Hippocampal formation (tissue), 2 donors: ENCODE data around the gene PHKA1.
A peak's percentile ranks its signal among the peaks of the same experiment; 100 is the strongest.
"Not testable (repeated sequence)": the region's sequence is repeated elsewhere in the genome, so short reads cannot be mapped to it uniquely, and the experiment has no call there.

ENCODE experiments used
- DNase-seq, 2 donors: peaks; one replicate each; lab custom pipeline; 2025; lab: John Stamatoyannopoulos, UW

Gene PHKA1

GRCh38 chrX:72572248-72573157 is 141.6 kb downstream of the PHKA1 start, which contains the start of gene HDAC8:
TSS of gene HDAC8 (minus strand) at chrX:72572843. CDS start at chrX:72572761, 82 bp downstream.
- peak; percentile 68 to 72 for DNase-seq

DNA sequence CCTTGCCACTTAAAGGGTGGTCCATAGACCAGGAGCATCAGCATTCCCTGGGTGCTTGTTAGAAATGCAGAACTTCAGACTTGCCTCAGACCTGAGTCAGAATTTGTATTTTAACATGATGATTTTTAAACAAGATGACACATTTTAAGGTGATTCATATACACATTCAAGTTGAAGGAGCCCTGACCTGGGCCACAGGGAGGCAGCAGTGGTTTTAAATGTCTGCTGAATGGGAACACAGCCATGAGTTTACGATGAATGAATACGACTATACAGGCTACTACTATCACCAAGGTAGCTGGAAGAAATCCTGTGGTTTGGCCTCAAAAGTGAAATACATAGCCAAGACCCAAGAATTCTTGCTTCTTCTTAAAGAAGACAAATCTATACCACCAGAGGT is 144.3 kb downstream of the PHKA1 start:
- DNase-seq = no peak

DNA sequence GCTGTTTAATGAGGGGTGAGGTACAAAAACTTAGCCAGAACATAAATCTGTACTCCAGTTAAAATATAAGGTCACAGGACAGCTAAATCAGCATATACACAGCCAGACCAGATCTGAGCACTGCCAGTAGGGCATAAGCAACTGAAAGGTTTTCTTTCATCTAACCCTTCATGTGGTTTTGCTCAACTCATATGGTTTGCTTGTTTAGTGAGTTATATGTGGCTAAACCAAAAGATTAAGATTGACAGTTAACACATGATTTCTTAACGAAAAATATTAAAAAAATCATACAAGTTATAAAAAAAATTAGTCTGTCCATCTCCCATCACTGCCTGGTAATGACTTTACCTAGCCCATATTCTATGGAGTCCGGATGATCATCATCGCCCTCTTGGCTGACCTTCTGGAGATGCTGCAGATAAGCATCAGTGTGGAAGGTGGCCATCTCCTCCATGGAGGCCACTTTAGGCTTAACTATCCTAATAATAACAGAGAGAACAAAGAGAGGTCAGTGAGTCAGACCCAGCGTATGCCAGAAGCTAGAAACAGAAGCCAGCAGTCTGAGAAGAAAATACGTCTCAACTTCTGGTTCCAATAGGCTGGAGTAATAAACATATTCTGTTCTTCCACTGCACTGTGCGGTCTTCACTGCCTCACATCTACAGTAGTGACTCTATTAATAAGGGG is 145.6 kb downstream of the PHKA1 start:
- DNase-seq = no peak

DNA sequence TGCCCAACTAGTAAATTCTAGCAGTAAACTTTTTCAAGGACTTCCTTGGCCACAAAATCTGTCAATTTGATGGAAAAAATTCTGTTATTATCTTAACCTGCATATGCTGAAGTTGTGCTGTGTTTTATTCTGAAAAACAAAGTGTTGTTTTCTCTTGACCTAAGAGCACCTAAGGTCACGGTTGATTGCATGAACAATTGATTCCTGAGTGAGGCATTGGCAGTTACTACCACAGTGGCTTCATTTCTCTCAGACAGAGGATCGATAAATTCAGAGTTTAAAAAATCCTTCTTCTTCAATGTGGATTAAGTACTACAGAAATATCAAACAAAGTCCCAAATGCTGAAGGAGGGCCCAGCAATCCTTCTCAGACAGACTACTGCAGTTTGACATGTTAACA is 147.7 kb downstream of the PHKA1 start:
- no peak for DNase-seq

- not testable (repeated sequence) for DNase-seq
Measured at GRCh38 chrX:72559655-72560054, 154.5 kb downstream of the PHKA1 start.

GRCh38 chrX:72554448-72555140 is 159.5 kb downstream of the PHKA1 start:
- DNase-seq = no peak

- DNase-seq = not testable (repeated sequence)
Measured at GRCh38 chrX:72552443-72552842, 161.7 kb downstream of the PHKA1 start.

- DNase-seq = no peak
Measured at GRCh38 chrX:72545990-72546389, 168.1 kb downstream of the PHKA1 start.

DNA sequence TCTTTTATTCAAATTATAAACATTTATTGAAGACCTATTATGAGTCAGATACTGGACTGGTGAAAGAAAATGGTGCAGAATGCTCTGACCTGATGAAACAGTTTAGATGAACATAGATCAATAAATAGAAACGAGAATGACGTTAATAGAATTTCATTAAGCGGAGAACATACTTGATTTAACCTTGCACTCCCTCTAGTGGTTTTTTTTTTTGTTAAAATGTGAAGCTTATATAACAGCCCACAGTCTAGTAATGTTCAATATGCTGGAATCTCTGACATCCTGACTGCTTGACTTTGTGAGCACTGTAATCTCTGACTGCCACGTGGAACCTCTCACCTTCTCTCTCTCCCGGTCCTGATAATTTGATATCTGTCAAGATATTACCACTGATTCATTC is 173.8 kb downstream of the PHKA1 start:
- DNase-seq = peak in 1 of 2 donors; percentile 27

- no peak for DNase-seq
Measured at GRCh38 chrX:72539822-72540221, 174.3 kb downstream of the PHKA1 start.

- peak in 1 of 2 donors; percentile 8 for DNase-seq
Measured at GRCh38 chrX:72536542-72536941, 177.6 kb downstream of the PHKA1 start.

GRCh38 chrX:72532366-72532765 is 181.7 kb downstream of the PHKA1 start:
- no peak for DNase-seq
